ENCODE data around the gene BTRC. TPM values are rescaled to one million over a fixed set of nuclear protein-coding genes. Genes with fewer than 3 reads are reported as not detected.
A peak's percentile ranks its signal among the peaks of the same experiment; 100 is the strongest.

Gene BTRC
- total RNA-seq, 1 experiment from 2014 or later, result 22.4 TPM

DNA sequence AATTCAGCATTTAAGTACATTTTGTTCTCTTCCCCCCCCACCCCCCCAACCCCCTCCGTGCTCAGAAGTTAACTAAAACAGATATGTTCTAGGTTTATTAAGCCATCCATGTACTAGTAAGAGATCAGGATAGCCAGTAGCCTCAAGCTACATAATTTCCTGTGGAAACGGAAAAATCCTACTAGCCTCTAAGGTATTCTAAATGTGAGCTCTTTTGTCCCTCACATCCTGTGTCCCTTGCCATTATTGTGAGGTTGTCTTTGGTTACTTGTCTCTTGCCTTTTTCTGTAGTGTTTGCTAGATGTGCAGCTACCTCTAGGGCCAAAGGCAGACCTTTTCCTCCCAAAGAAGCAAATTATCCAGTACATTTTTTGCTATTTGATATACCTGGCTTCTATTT, 92.1 kb downstream of the BTRC start:
- ATAC-seq (no peak), DNase-seq (ENCODE audit: low spot score) (no peak)
- H3K4me1 Mint-ChIP-seq, result peaks cover 24% of the 10 kb centered on the region
- no peak for TF ChIP-seq SMAD4 (CRISPR knock-in tag; IDR thresholded peaks at IDR 0.05)
- TF ChIP-seq SOX15 (CRISPR knock-in tag; IDR thresholded peaks at IDR 0.05), result no peak
- no peak for TF ChIP-seq ARID4B (CRISPR knock-in tag; IDR thresholded peaks at IDR 0.05; ENCODE audit: borderline replicate concordance)
- TF ChIP-seq CTCF (IDR thresholded peaks at IDR 0.05), result no peak
- TF ChIP-seq CDX4 (CRISPR knock-in tag; IDR thresholded peaks at IDR 0.05; ENCODE audit: borderline replicate concordance), result no peak
- TF ChIP-seq ATF3 (CRISPR knock-in tag; conservative IDR thresholded peaks at IDR 0.05), result no peak
- no peak for TF ChIP-seq CBFB (CRISPR knock-in tag; IDR thresholded peaks at IDR 0.05; ENCODE audit: low read depth)
- TF ChIP-seq ZNF532 (CRISPR knock-in tag; IDR thresholded peaks at IDR 0.05; ENCODE audit: borderline replicate concordance), result no peak
- TF ChIP-seq, protein P1, sequence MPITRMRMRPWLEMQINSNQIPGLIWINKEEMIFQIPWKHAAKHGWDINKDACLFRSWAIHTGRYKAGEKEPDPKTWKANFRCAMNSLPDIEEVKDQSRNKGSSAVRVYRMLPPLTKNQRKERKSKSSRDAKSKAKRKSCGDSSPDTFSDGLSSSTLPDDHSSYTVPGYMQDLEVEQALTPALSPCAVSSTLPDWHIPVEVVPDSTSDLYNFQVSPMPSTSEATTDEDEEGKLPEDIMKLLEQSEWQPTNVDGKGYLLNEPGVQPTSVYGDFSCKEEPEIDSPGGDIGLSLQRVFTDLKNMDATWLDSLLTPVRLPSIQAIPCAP (CRISPR knock-in tag; IDR thresholded peaks at IDR 0.05), result no peak
- no peak for TF ChIP-seq PRDM15 (CRISPR knock-in tag; IDR thresholded peaks at IDR 0.05)
- no peak for TF ChIP-seq JUN (CRISPR knock-in tag; IDR thresholded peaks at IDR 0.05)
- TF ChIP-seq, protein P2, sequence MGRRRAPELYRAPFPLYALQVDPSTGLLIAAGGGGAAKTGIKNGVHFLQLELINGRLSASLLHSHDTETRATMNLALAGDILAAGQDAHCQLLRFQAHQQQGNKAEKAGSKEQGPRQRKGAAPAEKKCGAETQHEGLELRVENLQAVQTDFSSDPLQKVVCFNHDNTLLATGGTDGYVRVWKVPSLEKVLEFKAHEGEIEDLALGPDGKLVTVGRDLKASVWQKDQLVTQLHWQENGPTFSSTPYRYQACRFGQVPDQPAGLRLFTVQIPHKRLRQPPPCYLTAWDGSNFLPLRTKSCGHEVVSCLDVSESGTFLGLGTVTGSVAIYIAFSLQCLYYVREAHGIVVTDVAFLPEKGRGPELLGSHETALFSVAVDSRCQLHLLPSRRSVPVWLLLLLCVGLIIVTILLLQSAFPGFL (CRISPR knock-in tag; IDR thresholded peaks at IDR 0.05; ENCODE audit: borderline replicate concordance), result no peak
- TF ChIP-seq NR1H2 (CRISPR knock-in tag; IDR thresholded peaks at IDR 0.05), result no peak
- TF ChIP-seq, protein P3, sequence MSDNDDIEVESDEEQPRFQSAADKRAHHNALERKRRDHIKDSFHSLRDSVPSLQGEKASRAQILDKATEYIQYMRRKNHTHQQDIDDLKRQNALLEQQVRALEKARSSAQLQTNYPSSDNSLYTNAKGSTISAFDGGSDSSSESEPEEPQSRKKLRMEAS (CRISPR knock-in tag; IDR thresholded peaks at IDR 0.05), result no peak
- TF ChIP-seq ZNF512 (CRISPR knock-in tag; IDR thresholded peaks at IDR 0.05; ENCODE audit: borderline replicate concordance), result no peak
- H3K9me3 Mint-ChIP-seq, result no peaks in the 10 kb centered on the region
- H3K27me3 Mint-ChIP-seq (ENCODE audit: low read depth), result no peaks in the 10 kb centered on the region
- no peaks in the 10 kb centered on the region for H3K36me3 Mint-ChIP-seq
- H3K4me3 Mint-ChIP-seq, result no peak overlapping the region
- peak overlapping the region; percentile 55; the same call in 1 of the 2 replicates for H3K27ac Mint-ChIP-seq
- ChIA-PET POLR2A (no interaction called here), CTCF (interaction anchor here (0.6 to 6.9 kb wide), 18 partner anchors 8 to 304 kb away, joined by 3 to 86 read pairs (median 4); no protein-coding TSS in a partner anchor)
